ENCODE data around the gene SPPL3.

SPPL3 gene

DNA sequence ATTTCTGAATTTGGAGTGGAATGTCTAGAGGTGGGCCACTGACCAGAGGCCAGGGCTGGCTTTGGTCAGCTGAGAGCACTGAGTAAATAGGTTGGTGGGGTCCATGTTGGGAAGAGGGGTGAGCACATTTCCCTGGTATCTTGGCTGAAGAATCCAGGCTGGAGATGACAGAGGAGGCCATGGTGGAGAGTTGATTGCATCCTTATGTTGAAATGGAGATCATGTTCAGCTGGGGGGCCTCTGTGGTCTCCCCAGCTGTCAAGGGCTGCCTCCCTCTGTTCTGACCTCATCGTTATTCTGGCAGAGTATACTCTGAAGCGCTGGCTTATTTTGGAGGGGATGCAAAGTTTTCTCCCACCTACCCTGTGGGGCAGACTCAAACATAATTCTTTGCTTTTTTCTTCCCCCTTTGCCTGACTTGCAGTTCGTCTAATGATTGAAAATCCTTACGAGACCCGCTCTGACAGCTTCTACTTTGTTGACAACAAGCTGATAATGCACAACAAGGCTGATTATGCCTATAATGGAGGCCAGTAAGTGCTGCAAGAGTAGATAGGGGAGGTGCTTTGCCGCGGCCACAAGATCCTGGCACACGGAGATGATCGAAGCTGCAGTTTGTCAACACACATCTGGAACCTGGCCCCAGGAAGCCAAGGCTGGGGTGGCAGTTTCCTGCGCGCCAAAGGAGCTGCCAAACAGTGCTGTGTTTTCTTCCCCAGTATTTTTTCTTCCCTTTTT is 184.5 kb downstream of the SPPL3 start:
- DNase-seq, result no peak

DNA sequence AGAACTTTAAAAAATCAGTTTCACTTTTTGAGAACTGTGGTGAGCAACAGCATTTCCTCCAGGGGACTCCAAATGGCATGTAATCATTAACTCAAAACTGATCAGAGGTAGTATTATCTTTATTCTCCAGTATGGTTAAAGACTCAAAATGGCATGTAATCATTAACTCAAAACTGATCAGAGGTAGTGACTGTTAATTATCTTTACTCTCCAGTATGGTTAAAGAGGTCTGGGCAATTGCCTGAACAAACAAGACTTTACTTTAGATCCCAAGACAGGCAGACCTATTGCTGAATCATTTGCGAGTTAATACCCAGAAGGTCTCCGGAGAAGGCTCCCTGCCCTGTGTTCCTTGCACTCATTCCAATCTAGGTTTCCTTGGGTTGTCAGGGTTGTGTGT is 185.1 kb downstream of the SPPL3 start:
- no peak for DNase-seq

DNA sequence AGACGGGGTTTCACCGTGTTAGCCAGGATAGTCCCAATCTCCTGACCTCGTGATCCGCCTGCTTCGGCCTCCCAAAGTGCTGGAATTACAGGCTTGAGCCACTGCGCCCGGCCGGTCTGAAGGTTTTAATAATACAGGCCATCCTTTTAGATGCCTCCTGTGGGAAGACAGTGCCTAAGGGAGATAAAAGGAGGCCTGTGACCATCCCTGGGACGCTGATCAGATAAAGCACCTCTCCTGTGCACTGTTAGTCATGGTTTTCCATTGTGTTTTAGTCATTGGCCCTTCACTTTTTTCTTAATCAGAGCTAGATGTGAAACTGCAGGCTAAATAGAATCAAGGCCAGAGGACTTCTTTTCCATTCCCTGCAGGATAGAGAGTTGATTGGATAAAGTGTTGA is 186.1 kb downstream of the SPPL3 start:
- DNase-seq, result no peak

DNA sequence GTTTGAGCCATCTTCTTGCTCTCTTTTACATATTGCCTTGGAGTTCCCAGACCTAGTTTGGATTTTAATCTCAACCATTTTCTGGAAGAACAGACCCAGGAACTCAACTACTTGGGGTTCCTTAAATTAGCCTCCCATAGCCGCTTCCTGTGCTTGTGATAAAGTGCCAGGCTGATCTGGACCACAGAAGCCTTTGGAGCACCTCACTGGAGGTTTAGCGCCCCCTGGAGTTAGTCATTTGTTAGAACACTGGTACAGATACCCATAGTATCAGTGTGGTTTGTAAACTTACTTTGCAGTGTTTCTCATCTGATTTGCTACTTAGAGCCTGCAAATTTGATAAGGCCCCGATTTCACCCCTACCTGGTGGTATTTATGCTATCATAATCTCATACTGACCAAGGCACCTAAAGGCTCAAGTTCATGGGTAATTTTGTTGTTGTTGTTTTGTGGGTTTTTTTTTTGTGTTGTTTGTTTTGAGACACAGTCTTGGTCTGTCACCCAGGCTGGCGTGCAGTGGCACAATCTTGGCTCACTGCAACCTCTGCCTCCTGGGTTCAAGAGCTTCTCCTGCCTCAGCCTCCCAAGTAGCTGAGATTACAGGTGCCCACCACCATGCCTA is 190.2 kb downstream of the SPPL3 start:
- peak; percentile 68 for DNase-seq

DNA sequence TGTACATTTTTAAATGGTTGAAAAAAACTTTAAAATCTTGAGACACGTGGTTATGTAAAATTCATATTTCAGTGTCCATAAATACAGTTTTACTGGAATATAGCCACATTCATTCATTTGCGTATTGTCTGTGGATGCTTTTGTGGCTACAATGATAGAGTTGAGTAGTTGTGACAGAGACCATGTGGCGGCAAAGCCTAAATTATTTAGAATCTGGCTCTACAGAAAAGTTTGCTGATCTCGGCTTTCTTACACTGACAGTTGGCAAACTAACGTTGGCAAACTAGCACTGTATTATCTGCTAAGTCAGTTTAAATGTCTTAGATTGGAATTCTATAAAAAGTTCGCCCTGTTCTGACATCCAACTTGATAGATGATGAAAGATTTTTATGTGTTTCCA is 191.5 kb downstream of the SPPL3 start:
- no peak for DNase-seq
